KMS-11 (cell line): ENCODE results near the gene ACBD3.
A peak's percentile ranks its signal among the peaks of the same experiment; 100 is the strongest.

Source experiments
- H2AFZ ChIP-seq: fragments of 200-600 bp; sonication (generic); 2 replicates; pipeline ENCODE4 v1.6.1; 2016; ENCODE audit warnings: antibody characterized with exemption, mixed run types, low read depth
- H3K27ac ChIP-seq: fragments of 200-600 bp; sonication (generic); 2 replicates; pipeline ENCODE4 v1.6.1; 2016; ENCODE audit warnings: mild to moderate bottlenecking, mixed run types
- H3K27me3 ChIP-seq: fragments of 200-600 bp; sonication (generic); 2 replicates; pipeline ENCODE4 v1.6.1; 2017; ENCODE audit warnings: mild to moderate bottlenecking, low read depth, mixed run types, moderate library complexity; ENCODE audit not compliant: insufficient read depth
- H3K36me3 ChIP-seq: fragments of 200-600 bp; sonication (generic); 2 replicates; pipeline ENCODE4 v1.6.1; 2017; ENCODE audit warnings: mild to moderate bottlenecking, mixed run types; ENCODE audit not compliant: insufficient read depth
- H3K4me1 ChIP-seq: fragments of 200-600 bp; sonication (generic); 2 replicates; pipeline ENCODE4 v1.6.1; 2016; ENCODE audit warnings: mild to moderate bottlenecking, low read depth, mixed run types; ENCODE audit not compliant: poor library complexity, severe bottlenecking
- H3K4me2 ChIP-seq: fragments of 200-600 bp; sonication (generic); 2 replicates; pipeline ENCODE4 v1.7.0; 2016; ENCODE audit warnings: mild to moderate bottlenecking, mixed run types
- H3K4me3 ChIP-seq: fragments of 200-600 bp; sonication (generic); IDR thresholded peaks from 2 replicates; pipeline ENCODE4 v1.6.1; 2017; ENCODE audit warnings: low read depth, low read length, mixed read lengths; ENCODE audit not compliant: insufficient read depth
- H3K79me2 ChIP-seq: fragments of 200-600 bp; sonication (generic); 2 replicates; pipeline ENCODE4 v1.6.1; 2016; ENCODE audit warnings: low read depth, mixed run types; ENCODE audit not compliant: insufficient read depth
- H3K9ac ChIP-seq: fragments of 200-600 bp; sonication (generic); 2 replicates; pipeline ENCODE4 v1.6.1; 2016; ENCODE audit warnings: mild to moderate bottlenecking, mixed run types
- H4K20me1 ChIP-seq: fragments of 200-600 bp; sonication (generic); 2 replicates; pipeline ENCODE4 v1.6.1; 2016; ENCODE audit warnings: mild to moderate bottlenecking, mixed run types; ENCODE audit not compliant: insufficient read depth
- CTCF ChIP-seq: fragments of 200-600 bp; sonication (generic); conservative IDR thresholded peaks from 2 replicates; pipeline ENCODE4 v1.6.1; 2017; ENCODE audit warnings: low read depth, mild to moderate bottlenecking, antibody characterized with exemption, low read length, moderate library complexity, mixed read lengths

ACBD3 gene

GRCh38 chr1:226118357-226118756 lies 68.2 kb downstream of the ACBD3 start:
- Histone ChIP-seq H3K36me3 (no peaks in the 10 kb centered on the region), H3K79me2 (no peaks in the 10 kb centered on the region), H2AFZ (no peak overlapping the region), H3K4me3 (no peak overlapping the region), H3K4me1 (peaks cover 12% of the 10 kb centered on the region), H3K9ac (no peak overlapping the region), H3K4me2 (no peak overlapping the region), H3K27ac (no peak overlapping the region), H4K20me1 (no peaks in the 10 kb centered on the region), H3K27me3 (no peaks in the 10 kb centered on the region)
- TF ChIP-seq CTCF: no peak

DNA sequence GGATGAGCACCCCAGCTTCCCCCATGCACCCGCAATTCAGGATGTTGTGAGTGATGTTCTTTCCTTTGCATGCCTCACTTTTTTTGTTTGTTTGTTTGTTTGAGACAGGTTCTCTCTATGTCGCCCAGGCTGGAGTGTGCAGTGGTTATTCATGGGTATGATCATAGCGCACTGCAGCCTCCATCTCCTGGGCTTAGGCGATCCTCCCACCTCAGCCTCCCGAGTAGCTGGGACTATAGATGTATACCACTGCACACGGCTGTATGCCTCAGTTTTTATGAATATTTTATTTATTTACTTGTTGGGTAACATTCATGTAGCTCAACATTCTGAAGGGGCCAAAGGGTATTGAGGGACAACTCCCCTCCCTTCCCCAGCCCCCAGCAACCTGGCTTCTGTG lies 69.2 kb downstream of the ACBD3 start:
- Histone ChIP-seq H3K4me3 (no peak overlapping the region), H3K4me1 (peaks cover 16% of the 10 kb centered on the region), H3K36me3 (no peaks in the 10 kb centered on the region), H3K79me2 (no peaks in the 10 kb centered on the region), H2AFZ (no peak overlapping the region), H4K20me1 (no peaks in the 10 kb centered on the region), H3K9ac (no peak overlapping the region), H3K27ac (no peak overlapping the region), H3K27me3 (no peaks in the 10 kb centered on the region), H3K4me2 (no peak overlapping the region)
- no peak for TF ChIP-seq CTCF

GRCh38 chr1:226116673-226117072 lies 69.9 kb downstream of the ACBD3 start:
- Histone ChIP-seq H3K9ac (no peak overlapping the region), H3K4me1 (peaks cover 23% of the 10 kb centered on the region), H2AFZ (no peak overlapping the region), H3K27me3 (no peaks in the 10 kb centered on the region), H3K4me3 (no peak overlapping the region), H3K27ac (no peak overlapping the region), H3K36me3 (no peaks in the 10 kb centered on the region), H3K79me2 (no peaks in the 10 kb centered on the region), H3K4me2 (no peak overlapping the region), H4K20me1 (no peaks in the 10 kb centered on the region)
- TF ChIP-seq CTCF: no peak

GRCh38 chr1:226112626-226113025 lies 73.9 kb downstream of the ACBD3 start:
- Histone ChIP-seq H2AFZ (peak overlapping the region; percentile 10; the same call in 1 of the 2 replicates), H4K20me1 (no peaks in the 10 kb centered on the region), H3K27me3 (no peaks in the 10 kb centered on the region), H3K27ac (no peak overlapping the region), H3K9ac (no peak overlapping the region; the same call in 1 of the 2 replicates), H3K36me3 (no peaks in the 10 kb centered on the region), H3K4me3 (no peak overlapping the region), H3K4me2 (peak overlapping the region; percentile 89; the same call in 1 of the 2 replicates), H3K79me2 (no peaks in the 10 kb centered on the region), H3K4me1 (peaks cover 33% of the 10 kb centered on the region)
- no peak for TF ChIP-seq CTCF
